GM11168 (cell line): ENCODE data around the gene NPAS3.

Source experiments
- in situ Hi-C: fragments of 300-500 bp; cut with MboI; formaldehyde crosslinking; loops from one replicate; pipeline ENCODE4 v1.12.0; 2022; ENCODE audit warnings: low sequenced_read_pairs; ENCODE audit not compliant: unreplicated experiment

NPAS3 gene

DNA sequence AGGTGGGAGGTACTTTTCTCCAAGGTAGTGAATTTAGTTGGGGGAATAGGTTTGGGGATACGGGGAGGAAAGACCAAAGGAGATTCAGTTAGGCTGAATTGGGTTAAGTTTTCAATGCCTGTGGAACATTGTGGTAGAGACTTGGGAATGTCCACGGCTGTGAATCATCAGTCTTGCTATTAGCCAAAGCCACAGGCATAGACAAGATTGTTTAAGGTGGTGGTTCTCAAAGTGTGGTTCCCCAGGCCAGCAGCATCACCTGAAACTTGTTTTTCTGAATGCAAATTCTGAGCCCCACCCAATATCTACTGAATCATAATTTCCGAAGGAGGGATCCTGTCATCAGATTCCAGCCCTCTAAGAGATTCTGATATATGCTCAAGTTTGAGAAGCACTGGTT, 696.0 kb downstream of the NPAS3 start:
- in situ Hi-C loops = no loop called here

- in situ Hi-C loops = no loop called here
These were observed 698.0 kb downstream of the NPAS3 start for GRCh38 chr14:33636716-33637115.

GRCh38 chr14:33642080-33642479, 703.4 kb downstream of the NPAS3 start:
- in situ Hi-C loops = no loop called here

GRCh38 chr14:33642691-33643244, 704.1 kb downstream of the NPAS3 start:
- in situ Hi-C loops = no loop called here

GRCh38 chr14:33643426-33644181, 704.9 kb downstream of the NPAS3 start:
- in situ Hi-C loops = no loop called here

GRCh38 chr14:33646692-33647260, 708.1 kb downstream of the NPAS3 start:
- in situ Hi-C loops = no loop called here

GRCh38 chr14:33647385-33647786, 708.7 kb downstream of the NPAS3 start:
- in situ Hi-C loops = no loop called here

DNA sequence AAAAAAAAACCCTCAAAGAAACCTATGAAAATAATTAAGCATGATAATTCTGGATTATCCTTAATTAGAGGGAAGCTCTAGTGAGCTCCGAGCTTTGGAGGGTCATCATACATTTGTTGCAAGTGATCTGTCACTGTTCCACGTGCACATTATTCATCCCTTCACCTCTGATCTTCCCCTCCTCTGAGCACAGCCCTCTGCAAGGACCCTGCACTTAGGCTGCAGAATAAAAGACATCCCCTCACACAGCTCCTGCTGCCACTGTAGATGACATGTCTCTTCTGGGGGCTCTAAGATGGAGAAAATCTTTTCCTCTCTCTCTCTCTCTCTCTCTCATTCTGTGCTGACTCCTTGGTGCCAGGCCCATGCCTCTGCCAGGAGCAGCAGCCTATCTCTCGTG, 711.8 kb downstream of the NPAS3 start:
- in situ Hi-C loops = no loop called here

- in situ Hi-C loops = no loop called here
These were observed 714.1 kb downstream of the NPAS3 start for GRCh38 chr14:33652566-33653307.

GRCh38 chr14:33653308-33653695, 714.6 kb downstream of the NPAS3 start:
- in situ Hi-C loops = no loop called here

GRCh38 chr14:33655421-33655820, 716.7 kb downstream of the NPAS3 start:
- in situ Hi-C loops = no loop called here

GRCh38 chr14:33657476-33657875, 718.8 kb downstream of the NPAS3 start:
- in situ Hi-C loops = no loop called here

DNA sequence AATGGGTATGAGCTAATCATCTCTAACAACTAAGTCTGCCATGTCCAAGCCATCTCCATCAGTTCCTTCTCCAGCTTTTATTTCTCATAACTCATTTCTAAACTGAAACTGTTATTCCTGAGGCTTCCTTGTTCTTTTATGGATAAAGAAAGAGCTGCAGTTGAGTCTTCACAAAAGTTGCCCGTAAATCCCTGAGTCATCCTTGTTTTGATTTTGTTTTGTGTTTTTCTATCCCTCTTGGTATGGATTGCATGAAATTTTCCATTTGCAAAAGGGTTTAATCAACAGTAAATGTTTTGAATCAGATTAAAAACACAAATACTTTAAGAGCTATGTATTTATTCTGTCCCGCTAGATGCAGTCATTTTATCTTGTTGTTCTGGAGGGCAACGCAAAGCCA, 721.6 kb downstream of the NPAS3 start:
- in situ Hi-C loops = no loop called here

DNA sequence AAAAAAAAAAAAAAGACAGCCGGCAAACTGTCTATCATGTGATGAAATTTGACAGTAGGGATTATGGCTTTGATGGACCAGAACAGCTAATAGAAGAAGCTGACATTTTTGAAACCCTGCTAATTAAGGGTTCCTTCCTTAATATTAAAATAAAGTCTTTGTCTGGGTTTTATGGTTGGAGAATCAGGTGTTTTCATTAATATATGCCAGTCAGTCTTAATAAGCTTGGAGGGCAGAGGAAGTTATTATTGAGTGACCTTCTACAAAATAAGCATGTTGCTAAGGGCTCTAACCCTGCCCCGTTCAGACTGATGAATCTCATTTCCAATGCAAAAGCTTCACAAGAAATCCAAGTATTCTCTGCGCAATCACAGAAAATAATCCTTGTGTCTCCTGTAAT, 722.4 kb downstream of the NPAS3 start:
- in situ Hi-C loops = no loop called here

- in situ Hi-C loops = no loop called here
These were observed 729.4 kb downstream of the NPAS3 start for GRCh38 chr14:33668066-33668465.

GRCh38 chr14:33669111-33669510, 730.4 kb downstream of the NPAS3 start:
- in situ Hi-C loops = no loop called here

- in situ Hi-C loops = no loop called here
These were observed 731.6 kb downstream of the NPAS3 start for GRCh38 chr14:33670235-33670634.

GRCh38 chr14:33671556-33671955, 732.9 kb downstream of the NPAS3 start:
- in situ Hi-C loops = no loop called here

DNA sequence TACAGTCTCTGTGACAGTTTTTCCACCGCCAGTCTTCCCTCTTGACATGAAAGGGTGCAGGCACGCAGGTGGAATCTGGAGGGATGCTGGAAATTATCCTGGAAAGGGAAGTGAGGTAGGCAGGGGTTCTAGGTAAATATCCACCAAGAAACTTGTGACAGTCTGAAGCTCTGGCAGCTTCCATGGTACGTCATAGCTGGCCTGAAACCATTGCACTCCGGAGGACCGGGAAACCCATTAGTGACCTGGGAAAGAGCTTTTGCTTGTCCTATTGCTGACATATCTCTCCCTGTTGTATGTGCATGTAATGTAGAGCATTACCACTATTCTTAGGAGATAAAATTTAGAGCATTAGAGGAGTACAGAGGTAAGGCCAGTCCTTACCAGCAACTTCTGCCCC, 736.2 kb downstream of the NPAS3 start:
- in situ Hi-C loops = no loop called here

DNA sequence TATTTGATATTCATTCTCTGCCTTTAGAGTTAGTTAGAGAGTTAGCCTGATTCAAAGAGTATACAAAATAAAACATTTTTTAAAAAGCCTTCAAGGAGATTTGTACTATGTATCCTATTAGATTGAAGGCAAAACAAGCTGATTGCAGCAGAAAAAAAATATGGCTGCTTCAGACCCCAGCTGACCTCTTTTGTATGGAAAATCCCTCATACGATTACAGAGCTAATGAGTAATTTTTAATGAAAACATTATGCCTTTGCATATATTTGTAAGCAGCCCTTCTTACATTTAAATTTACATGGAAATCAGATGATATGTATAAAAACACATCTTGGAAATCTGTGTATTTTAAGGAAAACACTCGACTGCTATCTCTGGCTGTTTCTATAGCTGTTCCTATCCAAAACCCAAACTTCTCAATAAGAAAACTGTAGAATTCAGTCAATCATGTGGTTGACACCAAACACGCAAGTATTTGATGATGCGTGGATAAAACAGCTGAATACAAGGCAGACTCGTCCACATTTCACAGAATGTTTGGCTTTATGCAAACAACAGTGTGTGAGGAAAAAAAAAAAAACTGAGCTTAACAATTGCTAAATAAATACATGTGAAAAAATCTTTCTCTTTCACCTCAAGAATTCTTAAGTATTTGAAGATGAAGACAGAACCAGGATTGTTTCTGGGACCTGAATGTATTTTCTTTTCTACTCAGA, 736.9 kb downstream of the NPAS3 start:
- in situ Hi-C loops = no loop called here
